Keratinocyte (primary cell): ENCODE measurements around the gene TIMM22.

Source experiments
- CTCF ChIP-seq, 3 experiments: IDR thresholded peaks in 1 of 3; conservative IDR thresholded peaks in 1 of 3; optimal IDR thresholded peaks in 1 of 3; 2 replicates in 2 of 3; 3 replicates in 1 of 3; pipeline versions ENCODE3 to v1.5.1; 2011; ENCODE audit warnings: low read length in 3 of 3, mild to moderate bottlenecking in 3 of 3, moderate library complexity in 2 of 3, control low read depth in 1 of 3, inconsistent platforms in 1 of 3; ENCODE audit not compliant: insufficient read depth in 2 of 3; ENCODE audit errors: extremely low read depth in 1 of 3
- EZH2 ChIP-seq: IDR thresholded peaks from one replicate; pipeline ENCODE4 v1.6.1; 2012; ENCODE audit warnings: inconsistent platforms, mild to moderate bottlenecking, low read length, moderate library complexity

GRCh38 chr17:968812-969730, 27.9 kb upstream of the TIMM22 start:
- no peak for TF ChIP-seq CTCF (optimal IDR thresholded peaks at IDR 0.05 in 1 of 3, IDR thresholded peaks at IDR 0.05 in 1 of 3, conservative IDR thresholded peaks at IDR 0.05 in 1 of 3; ENCODE audit: extremely low read depth in 1 of 3, insufficient read depth in 2 of 3, low read length in 3 of 3)
- no peak for TF ChIP-seq EZH2
